ENCODE results near the gene HSPA14.

DNA sequence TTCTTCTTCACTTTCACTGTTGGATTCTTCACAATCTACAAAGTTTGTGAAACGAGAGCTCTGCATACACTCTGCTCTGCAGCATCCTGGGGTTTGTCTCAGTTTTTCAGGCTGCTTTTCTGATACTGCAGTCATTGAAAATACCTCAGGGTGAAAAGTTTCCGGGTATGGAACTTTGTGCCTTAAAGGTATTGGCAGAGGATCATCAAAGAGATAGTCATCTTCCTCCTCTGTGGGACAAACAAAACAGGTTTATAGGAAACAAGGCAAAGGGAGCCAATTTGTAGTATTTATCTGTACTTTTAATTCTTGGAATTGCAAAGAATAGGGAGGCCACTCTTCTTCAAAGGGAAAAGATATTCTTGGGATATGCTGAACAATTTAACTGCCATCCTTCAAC lies 71.0 kb downstream of the HSPA14 start:
- TF ChIP-seq, protein P1, sequence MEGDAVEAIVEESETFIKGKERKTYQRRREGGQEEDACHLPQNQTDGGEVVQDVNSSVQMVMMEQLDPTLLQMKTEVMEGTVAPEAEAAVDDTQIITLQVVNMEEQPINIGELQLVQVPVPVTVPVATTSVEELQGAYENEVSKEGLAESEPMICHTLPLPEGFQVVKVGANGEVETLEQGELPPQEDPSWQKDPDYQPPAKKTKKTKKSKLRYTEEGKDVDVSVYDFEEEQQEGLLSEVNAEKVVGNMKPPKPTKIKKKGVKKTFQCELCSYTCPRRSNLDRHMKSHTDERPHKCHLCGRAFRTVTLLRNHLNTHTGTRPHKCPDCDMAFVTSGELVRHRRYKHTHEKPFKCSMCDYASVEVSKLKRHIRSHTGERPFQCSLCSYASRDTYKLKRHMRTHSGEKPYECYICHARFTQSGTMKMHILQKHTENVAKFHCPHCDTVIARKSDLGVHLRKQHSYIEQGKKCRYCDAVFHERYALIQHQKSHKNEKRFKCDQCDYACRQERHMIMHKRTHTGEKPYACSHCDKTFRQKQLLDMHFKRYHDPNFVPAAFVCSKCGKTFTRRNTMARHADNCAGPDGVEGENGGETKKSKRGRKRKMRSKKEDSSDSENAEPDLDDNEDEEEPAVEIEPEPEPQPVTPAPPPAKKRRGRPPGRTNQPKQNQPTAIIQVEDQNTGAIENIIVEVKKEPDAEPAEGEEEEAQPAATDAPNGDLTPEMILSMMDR (IDR thresholded peaks at IDR 0.05; ENCODE audit: insufficient read depth, low read length, poor library complexity, severe bottlenecking), result no peak
- TF ChIP-seq EZH2phosphoT487 (conservative IDR thresholded peaks at IDR 0.05; ENCODE audit: low read length), result no peak

Data from SU-DHL-6 (cell line).